Measurements from ENCODE around the gene SMAD5.

DNA sequence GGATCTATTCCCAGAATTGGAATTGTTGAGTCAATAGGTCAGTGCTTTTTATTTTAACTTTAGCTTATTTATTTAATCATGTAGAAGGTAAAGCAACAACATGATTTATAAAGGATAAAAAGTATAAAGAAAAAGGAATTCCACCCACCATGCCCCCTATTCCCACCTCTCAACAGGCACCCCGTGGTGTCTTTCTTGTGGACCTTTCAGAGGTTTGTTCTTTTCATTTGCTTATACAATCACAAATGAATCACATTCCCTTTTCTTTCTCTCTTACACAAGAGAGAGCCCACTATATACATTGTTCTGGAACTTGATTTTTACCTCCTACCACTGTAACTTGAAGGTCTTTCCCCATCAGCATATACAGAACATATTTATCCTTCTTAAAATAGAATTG, 97.5 kb downstream of the SMAD5 start:
- TF ChIP-seq, protein P1, sequence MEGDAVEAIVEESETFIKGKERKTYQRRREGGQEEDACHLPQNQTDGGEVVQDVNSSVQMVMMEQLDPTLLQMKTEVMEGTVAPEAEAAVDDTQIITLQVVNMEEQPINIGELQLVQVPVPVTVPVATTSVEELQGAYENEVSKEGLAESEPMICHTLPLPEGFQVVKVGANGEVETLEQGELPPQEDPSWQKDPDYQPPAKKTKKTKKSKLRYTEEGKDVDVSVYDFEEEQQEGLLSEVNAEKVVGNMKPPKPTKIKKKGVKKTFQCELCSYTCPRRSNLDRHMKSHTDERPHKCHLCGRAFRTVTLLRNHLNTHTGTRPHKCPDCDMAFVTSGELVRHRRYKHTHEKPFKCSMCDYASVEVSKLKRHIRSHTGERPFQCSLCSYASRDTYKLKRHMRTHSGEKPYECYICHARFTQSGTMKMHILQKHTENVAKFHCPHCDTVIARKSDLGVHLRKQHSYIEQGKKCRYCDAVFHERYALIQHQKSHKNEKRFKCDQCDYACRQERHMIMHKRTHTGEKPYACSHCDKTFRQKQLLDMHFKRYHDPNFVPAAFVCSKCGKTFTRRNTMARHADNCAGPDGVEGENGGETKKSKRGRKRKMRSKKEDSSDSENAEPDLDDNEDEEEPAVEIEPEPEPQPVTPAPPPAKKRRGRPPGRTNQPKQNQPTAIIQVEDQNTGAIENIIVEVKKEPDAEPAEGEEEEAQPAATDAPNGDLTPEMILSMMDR (IDR thresholded peaks at IDR 0.05): no peak
- no peak for TF ChIP-seq POLR2A (IDR thresholded peaks at IDR 0.05)
